ENCODE data around the gene ACTL6B. TPM values are rescaled to one million over a fixed set of nuclear protein-coding genes. Genes with fewer than 3 reads are reported as not detected.

Gene ACTL6B
- polyA plus RNA-seq, 1 donor (not counting 4 experiments of a cell fraction or from before 2014, with no cell fraction given): not detected

GRCh38 chr7:100682991-100683658 is 26.9 kb upstream of the ACTL6B start:
- no peak overlapping the region for H3K9ac ChIP-seq (ENCODE audit: control insufficient read depth, extremely low read depth, insufficient read depth, low read length)
- H3K4me2 ChIP-seq (ENCODE audit: control insufficient read depth, extremely low read depth, insufficient read depth, low read depth, low read length): no peak overlapping the region
- no peak overlapping the region for H2AFZ ChIP-seq (ENCODE audit: control insufficient read depth, low read length)
- peaks cover 3% of the 10 kb centered on the region for H3K79me2 ChIP-seq (ENCODE audit: control insufficient read depth, insufficient read depth, low read length)
- H3K4me3 ChIP-seq (ENCODE audit: control insufficient read depth in 2 of 3, extremely low read depth in 1 of 3, insufficient read depth in 2 of 3, low read depth in 1 of 3, low read length in 3 of 3): no peak overlapping the region
- DNase-seq (ENCODE audit: low read depth, low spot score) (no peak), FAIRE-seq (no peak)
- H3K27ac ChIP-seq (ENCODE audit: control insufficient read depth, insufficient read depth, low read length): no peak overlapping the region
- H3K9me1 ChIP-seq (ENCODE audit: control insufficient read depth, extremely low read depth, insufficient read depth, low read length): no peaks in the 10 kb centered on the region
- peaks cover 3% of the 10 kb centered on the region for H4K20me1 ChIP-seq (ENCODE audit: control insufficient read depth, extremely low read depth, insufficient read depth, low read length)
- no peaks in the 10 kb centered on the region for H3K27me3 ChIP-seq (ENCODE audit: control insufficient read depth, extremely low read depth, insufficient read depth, low read length)
- peaks cover 6% of the 10 kb centered on the region for H3K4me1 ChIP-seq (ENCODE audit: control insufficient read depth, extremely low read depth, insufficient read depth, low read length)
- TF ChIP-seq EZH2 (IDR thresholded peaks at IDR 0.05; ENCODE audit: low read length) (no peak), CTCF (optimal IDR thresholded peaks at IDR 0.05 in 1 of 3, IDR thresholded peaks at IDR 0.05 in 1 of 3, conservative IDR thresholded peaks at IDR 0.05 in 1 of 3; ENCODE audit: extremely low read depth in 1 of 3, insufficient read depth in 2 of 3, low read length in 3 of 3) (no peak)
- H3K36me3 ChIP-seq (ENCODE audit: control insufficient read depth in 2 of 2, extremely low read depth in 1 of 2, insufficient read depth in 2 of 2, low read length in 2 of 2): peaks cover 21 to 27% of the 10 kb centered on the region in 2 experiments
- dilution Hi-C loops (cut with MboI; ENCODE audit: extremely low pct_ligation_motif_present, low sequenced_read_pairs): no loop called here
- H3K9me3 ChIP-seq (ENCODE audit: control insufficient read depth, low read depth, low read length): no peaks in the 10 kb centered on the region

DNA sequence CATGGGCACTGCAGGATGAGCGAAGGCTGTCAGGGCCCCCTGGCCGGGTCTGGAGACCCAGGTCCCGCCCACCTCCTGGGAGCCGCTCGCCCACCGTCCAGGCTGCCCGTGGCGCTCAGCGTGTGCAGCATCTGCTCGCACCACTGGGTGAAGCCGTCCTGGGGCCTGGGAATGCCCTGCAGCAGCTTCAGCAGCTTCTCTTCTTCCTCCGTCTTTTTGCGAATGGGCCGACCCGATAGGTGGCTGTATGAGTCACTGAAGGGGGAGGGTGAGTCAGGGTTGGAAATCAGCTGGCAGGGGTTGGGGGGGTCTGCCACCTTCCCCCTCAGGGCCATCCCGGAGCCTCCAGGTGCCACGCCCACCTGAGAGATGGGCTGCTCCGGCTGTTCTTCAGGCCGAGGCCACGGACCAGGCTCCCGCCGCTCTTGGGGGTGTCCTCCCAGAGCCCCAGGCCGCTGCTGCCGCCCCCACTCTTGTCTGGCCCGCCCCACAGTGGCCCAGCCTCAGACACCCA is 26.0 kb upstream of the ACTL6B start:
- Histone ChIP-seq H3K9ac (ENCODE audit: control insufficient read depth, extremely low read depth, insufficient read depth, low read length) (no peak overlapping the region), H4K20me1 (ENCODE audit: control insufficient read depth, extremely low read depth, insufficient read depth, low read length) (peaks cover 3% of the 10 kb centered on the region), H3K9me3 (ENCODE audit: control insufficient read depth, low read depth, low read length) (no peaks in the 10 kb centered on the region), H3K27me3 (ENCODE audit: control insufficient read depth, extremely low read depth, insufficient read depth, low read length) (no peaks in the 10 kb centered on the region), H3K4me2 (ENCODE audit: control insufficient read depth, extremely low read depth, insufficient read depth, low read depth, low read length) (no peak overlapping the region), H3K36me3 (ENCODE audit: control insufficient read depth in 2 of 2, extremely low read depth in 1 of 2, insufficient read depth in 2 of 2, low read length in 2 of 2) (peaks cover 28 to 31% of the 10 kb centered on the region in 2 experiments), H3K4me3 (ENCODE audit: control insufficient read depth in 2 of 3, extremely low read depth in 1 of 3, insufficient read depth in 2 of 3, low read depth in 1 of 3, low read length in 3 of 3) (no peak overlapping the region), H3K27ac (ENCODE audit: control insufficient read depth, insufficient read depth, low read length) (no peak overlapping the region), H3K9me1 (ENCODE audit: control insufficient read depth, extremely low read depth, insufficient read depth, low read length) (no peaks in the 10 kb centered on the region), H3K4me1 (ENCODE audit: control insufficient read depth, extremely low read depth, insufficient read depth, low read length) (peaks cover 6% of the 10 kb centered on the region), H3K79me2 (ENCODE audit: control insufficient read depth, insufficient read depth, low read length) (peaks cover 9% of the 10 kb centered on the region), H2AFZ (ENCODE audit: control insufficient read depth, low read length) (no peak overlapping the region)
- TF ChIP-seq CTCF (optimal IDR thresholded peaks at IDR 0.05 in 1 of 3, IDR thresholded peaks at IDR 0.05 in 1 of 3, conservative IDR thresholded peaks at IDR 0.05 in 1 of 3; ENCODE audit: extremely low read depth in 1 of 3, insufficient read depth in 2 of 3, low read length in 3 of 3): no peak
- no peak for TF ChIP-seq EZH2 (IDR thresholded peaks at IDR 0.05; ENCODE audit: low read length)
- DNase-seq (ENCODE audit: low read depth, low spot score) (no peak), FAIRE-seq (no peak)
- dilution Hi-C loops (cut with MboI; ENCODE audit: extremely low pct_ligation_motif_present, low sequenced_read_pairs): no loop called here
